Bone marrow (tissue), 2 donors: ENCODE measurements around the gene CPNE5.

Experiments used
- DNase-seq, 2 donors: peaks; one replicate each; lab custom pipeline; 2025; lab: John Stamatoyannopoulos, UW

CPNE5 gene

DNA sequence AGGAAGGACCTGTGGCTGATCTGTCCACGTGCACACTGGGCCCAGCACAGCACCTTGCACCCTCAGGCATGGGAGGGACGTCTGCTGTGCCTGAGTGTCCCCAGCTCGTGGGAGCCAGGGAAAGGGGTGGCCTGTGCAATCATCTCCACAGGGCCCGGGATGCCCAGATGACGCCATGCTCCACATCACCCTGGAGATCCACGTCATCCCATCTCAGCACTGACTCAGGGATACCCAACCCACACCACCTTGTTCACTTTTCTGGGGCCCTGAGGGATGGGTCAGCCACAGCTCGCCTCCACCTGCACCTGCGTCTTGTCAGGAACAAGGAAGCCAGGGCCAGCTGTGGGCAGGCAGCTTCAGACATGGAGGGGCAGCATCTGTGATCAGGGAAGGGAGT is 93.4 kb downstream of the CPNE5 start:
- no peak for DNase-seq

GRCh38 chr6:36745283-36745682 is 94.0 kb downstream of the CPNE5 start:
- DNase-seq: no peak

- DNase-seq: no peak
Measured at GRCh38 chr6:36744304-36744673, 95.0 kb downstream of the CPNE5 start.

GRCh38 chr6:36743538-36744303 is 95.5 kb downstream of the CPNE5 start:
- DNase-seq: no peak

GRCh38 chr6:36743032-36743431 is 96.2 kb downstream of the CPNE5 start:
- no peak for DNase-seq

GRCh38 chr6:36742146-36742545 is 97.1 kb downstream of the CPNE5 start:
- no peak for DNase-seq

DNA sequence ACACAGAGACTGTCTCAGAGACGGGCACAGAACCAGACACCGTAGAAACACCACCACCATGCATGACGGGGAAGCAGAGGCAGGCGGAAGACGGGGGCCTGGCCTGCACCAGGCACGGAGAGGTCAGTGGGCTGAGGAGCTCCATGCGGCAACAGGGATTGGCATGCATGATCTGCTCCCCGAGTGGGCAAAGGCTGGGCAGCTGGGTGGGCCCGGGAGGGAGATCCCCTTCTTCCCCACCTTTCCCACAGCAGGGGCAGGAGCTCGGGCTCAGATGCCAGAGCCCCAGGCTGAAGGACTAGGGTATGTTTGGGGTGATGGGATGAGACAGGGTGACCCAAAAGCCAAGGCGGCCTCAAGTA is 98.4 kb downstream of the CPNE5 start:
- DNase-seq: no peak

DNA sequence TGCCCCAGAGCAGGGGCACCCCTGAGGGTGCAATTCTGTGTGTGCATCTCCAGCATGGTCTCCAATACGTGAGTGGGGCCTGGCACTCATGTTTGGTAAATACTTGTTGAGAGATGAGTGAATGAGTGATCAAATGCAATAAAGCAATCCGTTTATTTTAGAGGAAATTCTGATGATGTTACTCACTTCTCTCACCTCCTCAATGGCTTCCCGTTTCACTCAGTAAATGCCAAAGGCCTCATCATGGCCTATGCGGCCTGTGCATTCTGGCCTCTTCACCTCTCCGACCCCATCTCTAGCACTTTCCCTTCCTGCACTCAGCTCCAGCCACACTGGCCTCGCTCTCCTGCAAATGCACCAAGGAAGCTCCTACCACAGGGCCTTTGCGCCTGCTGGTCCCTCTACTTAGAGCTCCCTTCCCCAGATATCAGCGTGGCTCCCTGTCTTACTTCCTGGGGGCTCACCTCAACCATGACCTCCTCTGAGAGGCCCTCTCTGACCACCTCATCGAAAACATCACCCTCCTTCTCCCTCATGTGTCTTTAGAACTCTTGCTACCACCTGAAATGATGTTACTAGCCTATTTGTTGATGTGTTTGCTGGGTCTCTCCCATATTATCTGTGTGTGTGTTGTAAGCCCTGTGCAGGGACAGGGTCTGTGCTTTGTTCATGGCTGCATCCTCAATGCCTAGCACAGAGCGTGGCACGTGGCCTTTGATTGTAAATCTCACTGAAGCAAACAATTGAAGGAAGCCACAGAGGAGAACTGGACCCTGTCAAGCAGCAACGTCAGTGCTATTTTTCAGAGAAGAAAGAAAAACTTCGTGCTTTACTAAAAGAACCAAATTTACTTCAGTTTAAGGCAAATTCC is 99.1 kb downstream of the CPNE5 start:
- DNase-seq: no peak

GRCh38 chr6:36738108-36738507 is 101.1 kb downstream of the CPNE5 start:
- no peak for DNase-seq

- DNase-seq: no peak
Measured at GRCh38 chr6:36737043-36737785, 102.0 kb downstream of the CPNE5 start.

GRCh38 chr6:36735110-36736071 is 103.9 kb downstream of the CPNE5 start:
- DNase-seq: peak in 1 of 2 donors; percentile 48

DNA sequence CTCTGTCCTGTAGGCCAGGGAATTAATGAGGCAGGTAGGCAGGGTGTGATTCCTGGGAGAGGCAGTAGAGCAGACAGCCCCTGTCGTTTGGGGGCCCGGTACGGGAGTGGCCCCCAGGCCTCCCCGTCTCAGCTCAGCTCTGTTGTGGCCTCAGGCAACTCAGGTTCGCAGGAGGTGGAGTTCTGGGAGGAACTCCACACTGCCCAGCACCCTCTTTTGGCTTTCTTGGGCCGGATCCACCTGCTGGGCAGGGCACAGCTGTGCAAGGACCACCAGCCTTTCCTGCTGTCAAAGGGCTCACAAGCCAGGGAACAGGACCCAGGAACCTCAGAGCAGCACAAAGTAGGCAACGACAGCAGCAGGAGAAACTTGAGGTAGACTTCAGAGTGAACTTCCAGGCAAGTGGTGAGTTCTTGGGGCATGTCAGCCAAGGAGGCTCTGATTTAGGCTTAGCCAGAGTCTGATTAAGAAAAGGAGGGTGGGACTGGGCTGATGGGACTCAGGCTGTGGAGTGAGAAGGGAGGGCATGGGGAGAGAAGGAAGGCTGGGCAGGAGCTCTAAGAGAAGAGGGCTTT is 104.7 kb downstream of the CPNE5 start:
- DNase-seq: no peak

- no peak for DNase-seq
Measured at GRCh38 chr6:36733300-36733699, 105.9 kb downstream of the CPNE5 start.

GRCh38 chr6:36731622-36732310 is 107.5 kb downstream of the CPNE5 start:
- no peak for DNase-seq

GRCh38 chr6:36730424-36731380 is 108.5 kb downstream of the CPNE5 start:
- no peak for DNase-seq

- DNase-seq: no peak
Measured at GRCh38 chr6:36729161-36729524, 110.1 kb downstream of the CPNE5 start.

DNA sequence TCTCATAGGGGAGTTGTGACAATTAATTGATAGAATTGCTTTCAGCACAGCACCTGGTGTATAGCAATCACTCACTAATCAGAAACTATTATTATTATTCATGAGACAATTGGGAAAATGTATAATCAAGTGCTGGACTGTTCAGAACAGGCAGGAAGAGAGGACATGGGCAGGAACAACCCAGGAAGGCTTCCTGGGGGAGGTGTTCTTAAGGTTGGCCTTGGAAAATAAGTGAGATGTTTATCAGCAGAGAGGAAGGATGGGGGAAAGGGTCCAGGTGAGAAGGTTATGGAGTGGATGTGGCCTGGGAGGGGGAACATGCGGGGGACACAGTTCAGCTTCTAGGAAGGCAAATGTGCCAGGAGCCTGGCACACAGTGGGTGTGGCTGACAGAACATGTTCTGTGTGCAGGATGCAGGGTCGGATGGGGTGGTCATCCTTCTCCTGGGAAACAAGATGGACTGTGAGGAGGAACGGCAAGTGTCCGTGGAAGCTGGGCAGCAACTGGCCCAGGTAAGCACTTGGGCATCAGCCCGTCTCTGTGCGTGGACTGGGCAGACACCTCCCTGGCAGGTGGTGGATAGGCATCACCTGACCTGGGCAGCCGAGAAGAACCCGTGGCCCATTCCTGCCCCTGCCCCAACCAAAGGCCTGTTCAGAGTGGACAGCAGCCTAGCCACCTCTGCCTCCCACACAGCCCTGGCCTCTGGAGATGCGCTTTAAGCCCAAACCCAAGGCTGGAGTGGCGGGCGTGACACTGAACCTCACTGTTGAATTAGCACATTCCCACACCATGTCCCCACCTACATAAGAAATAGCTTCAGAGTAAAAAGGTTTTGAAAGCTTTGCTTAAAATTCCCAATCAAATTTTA is 110.7 kb downstream of the CPNE5 start:
- DNase-seq: no peak

- DNase-seq: no peak
Measured at GRCh38 chr6:36727505-36728021, 111.7 kb downstream of the CPNE5 start.
